ENCODE results near the gene SDK2.

Gene SDK2

DNA sequence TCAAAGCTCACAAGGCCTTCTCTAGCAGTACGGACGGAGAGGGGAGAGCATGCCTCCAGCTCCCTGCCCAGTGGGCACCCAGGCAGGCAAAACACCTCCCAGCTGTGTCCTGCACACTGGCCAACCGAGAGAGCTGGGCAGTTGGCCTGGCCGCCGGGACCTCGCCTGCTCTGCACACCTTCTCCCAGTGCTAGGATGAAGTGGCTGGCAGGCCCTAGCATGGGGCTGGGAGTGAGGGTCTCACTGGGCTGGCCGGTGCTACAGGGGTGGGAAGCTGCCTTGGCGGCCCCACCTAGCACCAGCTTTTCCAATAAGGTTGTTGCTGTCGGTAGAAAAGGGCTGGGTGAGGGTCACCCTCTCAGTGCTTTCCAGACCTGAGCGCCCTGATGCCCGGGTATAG is 60.2 kb downstream of the SDK2 start:
- no peak for DNase-seq

DNA sequence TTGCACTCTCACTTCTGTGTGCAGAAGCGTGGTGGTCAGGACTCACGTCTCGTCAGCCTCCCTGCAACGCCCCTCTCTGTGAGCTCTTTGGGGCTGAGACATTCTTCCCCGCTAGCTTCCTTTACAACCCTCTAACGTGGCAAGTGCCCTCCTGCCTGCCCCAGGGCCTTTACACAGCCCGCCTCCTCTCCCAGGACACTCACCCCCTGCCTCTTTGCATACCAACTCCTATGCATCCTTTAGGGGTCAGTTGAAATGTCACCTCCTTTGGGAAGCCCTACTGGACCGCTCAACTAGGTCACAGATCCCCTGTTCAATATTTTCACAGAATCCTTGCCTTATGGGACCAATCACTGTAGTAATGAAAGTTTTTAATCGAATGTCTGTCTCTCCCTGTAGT is 61.4 kb downstream of the SDK2 start:
- DNase-seq: no peak

DNA sequence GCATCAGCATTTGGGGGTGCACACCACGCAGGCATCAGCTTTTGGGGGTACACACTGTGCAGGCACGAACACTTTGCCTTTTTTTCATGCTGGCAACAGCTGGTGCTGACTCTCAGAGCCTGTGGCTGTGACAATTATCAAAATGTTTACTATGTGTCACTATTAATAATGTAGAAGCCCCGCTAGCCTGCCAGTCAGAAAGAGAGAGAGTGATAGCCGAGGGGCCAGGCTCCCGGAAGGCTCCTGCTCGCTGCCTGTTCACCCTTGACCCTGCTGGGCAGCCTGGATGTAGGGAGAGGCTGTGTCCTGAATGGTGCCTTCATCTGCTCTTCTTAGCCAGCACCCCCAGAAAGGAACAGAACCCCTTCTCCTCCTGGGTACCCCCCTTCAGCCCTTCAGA is 61.9 kb downstream of the SDK2 start:
- DNase-seq: no peak

DNA sequence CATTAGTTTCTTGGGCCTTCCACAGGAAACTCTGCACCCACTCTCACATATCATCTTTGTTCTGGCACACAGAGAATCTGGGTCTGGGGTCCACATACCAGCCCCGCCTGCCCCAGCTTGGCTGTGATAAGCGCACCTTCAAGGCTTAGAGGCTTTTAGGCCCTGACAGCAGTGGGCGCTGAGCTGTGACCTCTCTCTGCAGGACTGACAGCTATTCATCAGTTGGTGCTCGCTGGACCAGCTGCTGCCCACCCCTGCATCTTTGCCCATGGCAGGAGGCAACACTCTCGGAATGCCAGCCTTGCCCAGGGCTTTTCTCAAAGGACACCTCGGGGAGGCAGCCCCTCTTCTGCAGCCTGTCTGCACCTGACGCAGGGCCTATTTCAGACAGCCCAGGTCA is 62.9 kb downstream of the SDK2 start:
- DNase-seq: no peak

DNA sequence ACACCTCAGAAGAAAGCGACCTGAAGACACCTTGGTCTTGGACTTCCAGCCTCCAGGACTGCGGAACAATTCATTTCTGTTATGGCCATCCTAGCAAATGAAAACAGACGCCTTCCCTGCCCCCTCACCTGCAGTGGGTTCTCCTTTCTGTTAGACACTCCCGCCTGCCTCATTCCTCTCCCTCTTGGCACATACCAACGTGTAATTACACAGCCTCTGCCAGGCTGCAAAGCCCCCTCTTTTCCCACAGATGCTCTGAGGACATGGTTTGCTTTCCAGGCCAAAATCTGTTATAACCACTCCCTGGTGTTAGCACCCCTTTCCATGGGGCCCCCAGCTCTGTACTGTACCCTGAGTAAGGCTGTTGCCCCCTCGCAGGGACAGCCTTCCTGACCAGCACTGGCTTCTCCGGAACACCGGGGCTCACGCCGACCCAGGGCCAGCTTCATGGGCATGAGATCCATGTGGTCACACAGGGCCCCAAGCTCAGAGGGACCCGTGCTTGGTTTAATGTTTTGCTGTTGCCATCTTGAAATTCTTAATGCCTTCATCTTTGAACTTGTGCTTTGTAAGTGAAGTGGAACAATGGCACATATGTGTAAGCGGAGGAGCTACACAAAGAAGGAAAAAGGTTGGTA is 64.1 kb downstream of the SDK2 start:
- no peak for DNase-seq

DNA sequence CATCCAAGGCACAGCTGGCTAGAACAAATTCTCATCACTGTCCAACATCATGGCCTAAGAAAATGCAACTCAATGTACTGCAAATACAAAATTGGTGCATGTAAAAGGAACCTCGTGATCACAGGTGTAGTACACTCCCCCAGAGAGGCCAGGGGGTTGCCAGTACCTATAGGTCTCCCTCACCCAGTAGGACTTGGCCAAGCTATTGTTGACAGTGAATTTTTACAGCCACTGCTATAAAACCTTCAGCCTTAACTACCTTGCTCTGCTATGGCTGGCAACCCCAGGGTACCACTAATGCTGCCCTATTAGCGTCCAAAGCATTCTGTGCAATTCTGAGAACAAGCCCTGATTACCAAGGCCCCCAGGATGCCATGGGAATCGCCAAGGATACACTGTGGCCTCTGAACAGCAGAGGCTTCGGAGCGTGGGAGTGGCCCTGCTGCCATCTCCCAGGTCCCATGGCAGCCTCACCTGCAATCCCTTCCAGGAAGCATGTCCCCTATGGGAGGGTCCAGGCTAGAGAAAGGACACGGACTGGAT is 67.6 kb downstream of the SDK2 start:
- no peak for DNase-seq

DNA sequence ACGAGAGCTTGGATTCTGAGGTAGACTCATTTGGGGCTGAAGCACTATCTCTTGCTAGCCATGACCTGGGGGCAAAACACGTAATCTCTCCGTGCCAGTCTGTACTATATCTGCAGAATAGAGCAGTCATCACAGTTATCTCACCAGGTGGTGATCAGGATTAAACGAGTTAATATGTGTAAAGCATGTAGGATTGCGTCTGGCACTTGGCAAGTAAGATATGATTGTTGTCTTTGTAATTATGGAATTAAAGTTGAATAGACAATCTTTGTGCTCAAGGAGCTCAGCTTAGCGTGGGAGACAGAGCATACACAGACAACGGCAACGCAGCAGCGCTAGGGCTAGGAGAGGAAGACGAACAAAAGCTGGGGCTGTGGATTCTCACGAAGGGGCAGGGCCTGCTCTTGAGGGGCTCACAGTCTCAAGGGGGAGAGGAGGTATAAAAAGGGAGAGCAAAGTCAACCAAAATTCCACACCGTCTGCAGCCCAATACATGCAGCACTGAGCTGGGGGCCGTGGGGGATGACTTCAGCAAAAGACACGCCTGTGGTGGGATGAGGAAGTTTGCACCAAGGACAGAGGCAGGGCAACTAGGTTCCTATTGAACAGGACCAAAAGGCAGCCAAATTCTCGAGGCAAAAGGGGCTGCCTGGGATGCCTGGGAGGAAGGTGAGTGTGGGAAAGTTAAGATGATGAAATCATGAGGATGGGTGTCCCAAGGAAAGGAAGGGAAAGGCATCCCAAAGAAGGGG is 68.6 kb downstream of the SDK2 start:
- DNase-seq: no peak

DNA sequence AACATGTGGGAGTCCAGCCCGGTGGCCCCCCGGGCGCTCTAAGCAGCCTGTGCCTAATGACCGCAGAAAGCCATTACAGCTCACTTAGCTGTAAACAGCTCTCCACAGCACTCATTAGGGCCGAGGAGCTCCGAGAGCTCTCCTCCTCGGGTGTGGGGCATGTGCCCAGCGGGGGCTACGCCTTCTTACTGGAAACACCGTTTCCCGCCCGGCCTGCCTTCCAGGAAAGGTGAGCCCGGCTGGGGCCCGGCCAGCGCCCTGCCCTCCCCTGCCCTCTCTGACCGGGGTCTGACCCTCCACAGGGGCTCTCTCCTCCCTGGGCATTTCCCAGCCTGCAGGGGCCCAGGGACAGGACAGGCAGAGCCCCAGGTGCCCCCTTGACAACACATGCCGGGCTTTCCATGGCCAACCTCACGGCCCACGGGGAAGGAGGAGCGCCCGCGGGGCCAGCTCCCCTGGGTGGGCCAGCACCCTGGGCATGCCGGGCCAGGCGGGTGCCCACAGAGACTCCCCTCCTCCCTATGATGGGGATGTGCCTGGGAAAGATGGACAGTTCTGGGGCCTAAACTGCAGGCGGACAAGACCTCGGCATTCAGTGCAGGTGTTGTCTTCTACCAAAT is 72.6 kb downstream of the SDK2 start:
- no peak for DNase-seq

DNA sequence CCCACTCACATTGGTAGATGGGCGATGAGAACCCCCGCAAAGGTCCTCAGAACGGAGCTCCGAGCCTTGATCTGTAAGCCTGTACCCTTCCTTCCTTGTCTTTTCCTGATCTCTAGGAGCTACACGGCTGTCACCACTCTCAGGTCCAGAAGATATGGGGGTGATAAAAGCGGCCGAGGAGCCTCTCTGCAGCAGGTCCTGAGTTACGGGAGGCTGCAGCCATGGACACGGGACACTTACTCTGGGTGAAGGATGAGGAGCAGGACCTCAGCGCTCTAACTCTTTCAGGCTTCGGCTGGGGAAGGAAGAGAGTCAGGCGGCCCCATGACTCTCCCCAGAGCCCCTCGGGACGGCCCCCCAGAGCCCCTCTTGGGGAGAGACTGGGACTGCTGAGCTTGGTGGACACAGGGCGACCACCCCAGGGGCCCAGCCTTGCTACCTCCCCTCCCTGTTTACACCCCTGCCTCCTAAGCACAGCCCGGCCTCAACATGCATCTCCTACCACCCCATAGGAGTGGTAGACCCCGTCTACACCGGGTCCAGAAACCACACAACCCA is 74.4 kb downstream of the SDK2 start:
- no peak for DNase-seq

DNA sequence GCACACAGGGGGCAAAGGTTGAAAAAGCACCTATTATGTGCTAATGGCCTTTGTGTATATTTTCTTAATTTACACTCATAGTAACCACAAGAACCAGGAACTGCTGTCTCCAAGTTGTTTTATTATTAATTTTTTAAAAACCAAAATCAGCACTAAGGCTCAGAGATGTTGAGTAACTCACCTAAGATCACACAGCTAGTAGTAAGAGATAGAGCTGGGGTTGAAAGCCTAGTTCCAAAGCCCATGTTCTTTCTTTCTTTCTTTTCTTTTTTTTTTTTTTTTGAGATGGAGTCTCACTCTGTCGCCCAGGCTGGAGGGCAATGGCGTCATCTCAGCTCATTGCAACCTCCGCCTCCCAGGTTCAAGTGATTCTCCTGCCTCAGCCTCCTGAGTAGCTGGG is 75.3 kb downstream of the SDK2 start:
- no peak for DNase-seq

DNA sequence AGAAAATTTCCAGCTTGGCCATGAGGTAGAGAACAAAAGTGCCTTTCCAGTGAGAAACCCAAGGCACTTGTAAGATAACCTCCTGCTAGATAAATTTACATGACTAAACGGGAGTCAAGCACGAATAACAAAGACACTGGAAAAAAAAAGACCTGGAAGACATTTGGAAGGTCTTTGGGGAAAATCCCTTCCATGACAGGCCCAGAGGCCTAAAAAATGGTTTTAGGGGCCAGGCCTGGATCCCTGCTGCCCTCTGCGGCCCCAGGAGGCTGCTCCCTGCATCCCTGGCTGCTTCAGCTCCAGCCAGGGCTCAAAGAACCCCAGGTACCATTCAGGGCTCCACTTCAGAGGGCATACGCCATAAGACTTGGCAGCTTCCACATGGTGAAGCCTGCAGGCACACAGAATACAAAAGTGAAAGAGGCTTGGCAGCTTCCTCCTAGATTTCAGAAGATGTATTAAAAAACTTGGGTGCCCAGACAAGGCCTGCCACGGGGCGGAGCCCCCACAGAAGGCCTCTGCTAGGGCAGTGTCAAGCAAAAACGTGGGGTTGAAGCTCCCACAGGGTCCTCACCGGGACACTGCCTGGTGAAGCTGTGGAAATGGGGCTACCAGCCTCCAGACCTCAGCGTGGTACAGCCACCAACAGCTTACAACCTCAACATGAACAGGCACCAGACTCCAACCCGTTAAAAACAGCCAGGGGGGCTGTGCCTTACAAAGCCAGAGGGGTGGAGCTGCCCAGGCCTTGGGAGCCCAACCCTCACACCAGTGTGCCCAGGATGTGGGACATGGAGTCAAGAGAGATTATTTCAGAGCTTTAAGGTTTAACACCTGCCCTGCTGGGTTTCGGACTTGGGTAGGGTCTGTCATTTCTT is 77.1 kb downstream of the SDK2 start:
- peak; percentile 38 for DNase-seq

DNA sequence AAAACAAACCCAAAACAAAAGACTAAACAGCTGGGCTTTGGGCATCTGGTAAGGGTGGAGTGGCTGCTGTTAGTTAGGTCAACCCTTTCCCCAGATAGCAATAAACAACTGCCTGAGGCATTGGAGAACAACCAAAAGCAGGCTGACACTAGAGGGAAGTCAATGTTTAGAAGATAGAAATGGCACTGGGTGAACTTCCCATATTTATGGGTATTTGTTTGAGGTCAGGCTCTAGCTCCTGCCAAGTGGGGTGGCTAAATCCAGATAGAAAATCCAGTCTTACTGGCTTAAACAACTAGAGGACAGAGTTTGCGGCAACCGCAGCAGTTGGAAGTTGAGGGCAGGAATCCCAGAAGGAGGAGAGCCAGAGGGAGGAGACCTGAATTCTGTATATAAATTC is 79.4 kb downstream of the SDK2 start:
- DNase-seq: no peak

DNA sequence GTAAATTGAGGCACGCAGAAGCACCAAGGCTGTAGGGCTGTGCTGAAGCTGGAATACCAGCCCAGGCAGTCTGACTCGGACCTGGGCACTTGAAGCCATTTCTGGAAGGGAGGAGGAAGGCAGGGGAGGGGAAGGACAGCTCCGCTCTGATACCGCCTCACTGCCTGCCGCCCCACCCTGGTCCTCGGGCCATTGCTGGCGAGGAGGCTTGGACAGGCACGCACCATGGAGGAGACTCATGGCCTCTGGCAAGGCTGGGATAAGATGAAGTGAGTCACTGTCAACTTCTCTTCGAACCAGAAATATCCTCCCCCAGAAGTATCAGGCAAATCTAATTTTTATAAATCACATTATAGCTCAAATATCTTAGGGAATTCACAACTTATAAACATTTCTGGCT is 81.3 kb downstream of the SDK2 start:
- DNase-seq: no peak

DNA sequence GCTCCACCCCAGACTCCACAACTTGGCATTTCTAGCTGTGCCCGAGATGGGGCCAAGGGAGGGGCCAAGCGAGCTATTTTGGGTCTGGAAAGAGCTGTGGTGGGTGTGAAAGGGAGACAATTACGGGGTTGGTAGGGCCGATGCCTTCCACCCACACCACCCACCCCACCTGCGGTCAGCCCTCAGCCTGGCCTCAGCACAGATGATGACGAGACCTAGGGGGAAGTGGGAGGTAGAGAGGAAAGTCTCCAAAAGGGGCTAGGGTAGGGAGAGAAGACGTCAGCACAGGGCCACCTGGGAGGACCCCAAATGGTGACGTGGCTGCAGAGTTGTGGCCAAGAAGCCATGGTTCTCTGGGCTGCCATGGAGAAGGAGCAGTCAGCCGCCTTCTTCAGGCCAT is 83.1 kb downstream of the SDK2 start:
- peak; percentile 24 for DNase-seq

DNA sequence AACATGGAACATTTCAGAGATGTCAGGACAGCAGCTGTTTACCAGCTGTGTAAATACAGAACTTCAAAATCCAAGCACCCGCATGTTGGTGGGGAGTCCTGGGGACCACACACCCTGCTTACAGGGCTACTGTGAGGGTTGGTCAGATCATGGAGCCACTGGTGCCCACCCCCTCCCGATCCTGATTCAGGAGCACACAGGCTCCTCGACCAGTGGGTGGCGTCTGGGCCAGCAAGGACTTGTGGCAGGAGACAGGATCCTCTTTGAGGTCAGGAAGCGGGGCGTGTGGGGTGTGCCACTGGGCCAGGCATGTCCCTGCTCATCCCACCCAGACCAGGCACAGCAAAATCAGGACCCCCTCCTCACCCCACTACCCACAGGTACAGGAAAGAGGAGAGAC is 83.6 kb downstream of the SDK2 start:
- DNase-seq: no peak

DNA sequence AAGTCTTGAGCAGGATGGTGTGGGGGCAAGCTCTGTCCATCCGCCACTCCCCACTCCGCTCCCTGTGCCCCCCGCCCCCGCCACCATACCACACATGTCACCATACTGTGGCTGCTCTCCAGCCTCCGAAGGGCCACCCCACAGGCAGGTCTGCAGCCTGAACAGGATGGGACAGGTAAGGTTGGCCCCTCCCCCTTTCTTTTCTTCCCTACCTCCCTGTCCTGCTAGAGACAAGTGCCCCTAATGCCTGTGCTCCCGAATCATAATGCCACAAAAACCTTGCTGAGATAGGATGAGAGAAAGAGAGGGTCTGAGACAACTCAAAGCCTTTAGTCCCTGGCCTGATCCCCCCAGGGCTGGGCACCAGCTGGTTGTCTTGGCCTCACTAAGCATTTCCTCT is 84.7 kb downstream of the SDK2 start:
- no peak for DNase-seq

DNA sequence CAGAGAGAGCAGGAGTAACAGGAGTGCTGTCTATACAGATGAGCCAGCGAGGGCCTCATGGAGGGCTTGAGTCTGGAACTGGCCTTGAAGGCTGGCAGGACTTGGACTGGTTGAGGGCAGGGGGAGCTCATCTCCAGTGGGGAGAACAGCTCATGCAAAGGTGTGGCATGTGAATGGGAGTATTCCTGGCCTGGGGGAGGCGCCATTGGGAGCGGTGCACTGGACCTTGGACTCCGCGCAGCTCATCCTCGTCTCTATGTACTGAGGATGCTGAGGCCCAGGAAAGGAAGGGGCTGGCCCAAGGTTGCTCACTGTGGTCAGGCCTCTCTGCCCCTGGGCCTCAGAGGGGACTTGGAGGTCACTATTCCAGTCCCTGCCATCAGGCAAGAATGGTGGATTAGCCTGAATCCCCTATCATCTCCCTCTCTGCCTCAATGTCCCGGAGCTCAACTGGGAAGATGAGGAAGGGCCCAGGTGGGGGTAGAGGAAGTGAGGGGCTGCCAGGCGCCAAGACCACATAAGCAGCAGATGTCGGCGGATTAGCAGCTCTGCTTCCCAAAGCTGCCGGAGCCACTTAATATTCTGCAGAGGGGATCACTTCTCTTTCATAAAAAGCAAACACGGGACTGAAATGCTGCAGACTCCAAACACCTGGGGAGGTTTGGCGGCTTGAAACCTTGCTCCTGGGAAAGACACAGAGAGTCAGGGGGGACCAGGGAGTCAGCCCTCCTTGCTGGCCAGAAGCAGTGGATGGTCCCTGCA is 88.9 kb downstream of the SDK2 start:
- no peak for DNase-seq

DNA sequence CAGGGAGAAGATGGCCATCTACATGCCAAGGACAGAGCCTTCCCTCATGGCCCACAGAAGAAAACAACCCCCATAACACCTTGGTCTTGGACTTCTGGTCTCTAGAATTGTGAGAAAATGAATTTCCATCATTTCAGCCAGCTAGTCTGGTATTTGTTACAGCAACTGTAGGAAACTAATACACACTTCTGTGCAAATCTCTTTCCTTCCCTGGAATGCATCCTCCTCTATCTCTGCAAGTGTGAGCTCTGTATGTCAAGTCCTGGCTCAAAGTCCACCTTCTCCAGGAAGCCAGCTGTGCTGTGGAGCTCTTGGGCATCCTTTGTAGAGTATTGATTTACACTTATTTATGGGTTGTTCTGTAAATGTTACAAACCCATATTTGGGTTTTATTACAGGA is 89.7 kb downstream of the SDK2 start:
- DNase-seq: no peak

DNA sequence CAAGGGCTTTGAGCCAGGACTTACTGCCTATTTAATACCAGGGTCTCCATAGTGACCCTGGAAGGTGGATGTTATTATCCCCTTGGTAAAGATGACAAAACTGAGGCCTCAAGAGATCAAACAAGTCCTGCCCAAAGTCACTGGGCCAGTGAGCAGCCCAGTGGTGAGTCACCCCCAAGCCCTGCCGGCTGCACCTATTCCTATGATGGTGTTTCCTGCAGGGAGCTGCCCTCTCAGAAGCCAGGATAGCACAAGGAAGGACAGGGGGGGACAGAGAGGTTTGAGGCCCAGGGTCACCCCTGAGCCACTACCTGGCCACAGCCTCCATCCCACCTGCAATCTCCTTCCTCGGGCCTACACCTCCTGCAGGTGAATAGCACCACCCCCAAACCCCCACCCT is 90.9 kb downstream of the SDK2 start:
- DNase-seq: no peak

DNA sequence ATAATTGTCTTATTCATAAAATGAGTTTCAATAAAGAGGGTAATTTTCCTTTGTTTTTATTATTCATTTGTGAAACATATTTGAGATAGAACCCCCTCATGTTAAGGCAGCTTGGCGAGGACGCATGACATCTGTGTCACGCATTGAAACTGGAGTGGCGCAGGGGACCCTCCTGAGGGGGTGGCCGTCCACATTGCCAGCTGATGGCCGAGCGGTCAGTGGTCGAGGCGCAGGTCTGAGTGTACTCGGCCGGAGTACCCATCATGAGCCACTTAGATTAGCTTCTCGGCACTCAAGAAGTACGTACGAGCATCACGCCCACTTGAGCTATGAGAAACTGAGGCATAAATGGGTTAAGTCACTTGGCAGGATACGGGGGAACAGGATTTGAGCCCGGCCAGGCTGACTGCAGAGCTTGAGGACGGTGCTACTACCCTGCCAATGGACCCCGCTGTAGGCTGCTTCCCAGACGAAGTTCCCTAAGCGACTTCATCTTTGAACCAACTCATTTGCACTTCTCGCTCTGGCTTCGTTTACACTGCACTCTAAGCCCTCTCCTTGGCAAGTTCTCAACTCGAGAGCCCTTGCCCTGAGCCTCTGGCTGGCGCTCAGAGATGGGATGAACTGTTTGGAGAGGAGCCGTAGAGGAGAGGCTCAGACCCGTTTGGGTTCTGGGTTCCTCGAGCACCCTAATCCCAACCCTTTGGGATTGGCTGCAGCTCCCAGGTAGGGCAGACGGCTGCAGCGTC is 91.8 kb downstream of the SDK2 start:
- DNase-seq: no peak

DNA sequence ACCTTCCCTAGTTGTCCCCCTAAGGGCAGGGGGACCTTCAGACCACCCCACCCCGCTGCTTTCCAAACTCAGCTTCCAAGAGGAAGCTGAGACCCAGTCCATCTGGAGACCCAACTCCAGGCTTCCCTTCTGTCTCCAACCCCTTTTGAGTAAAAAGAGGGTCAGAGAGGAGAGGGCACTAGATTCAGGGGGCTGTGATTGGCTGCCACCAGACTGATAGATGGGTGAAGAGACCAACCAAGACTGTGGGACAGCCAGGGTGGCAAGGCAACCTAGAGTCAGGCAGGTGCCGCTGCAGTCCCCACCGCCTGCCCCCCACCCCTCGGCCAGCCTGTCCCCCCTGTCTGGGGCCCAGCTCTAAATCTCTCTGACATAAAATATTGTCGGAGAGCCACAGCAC is 92.5 kb downstream of the SDK2 start:
- DNase-seq: no peak

Measured in CD4-positive, alpha-beta T cell treated with Interleukin-15 for 1 hour (primary cell).